Activated T-cell treated with anti-CD3 and anti-CD28 coated beads, Interleukin-2, amount 50 U/mL, for 48 hours (primary cell): ENCODE measurements around the gene C19orf38.

Source experiments
- DNase-seq, 2 experiments: peaks; one replicate each; pipeline ENCODE4 v3.0.0-alpha.2; 2020

The C19orf38 gene

DNA sequence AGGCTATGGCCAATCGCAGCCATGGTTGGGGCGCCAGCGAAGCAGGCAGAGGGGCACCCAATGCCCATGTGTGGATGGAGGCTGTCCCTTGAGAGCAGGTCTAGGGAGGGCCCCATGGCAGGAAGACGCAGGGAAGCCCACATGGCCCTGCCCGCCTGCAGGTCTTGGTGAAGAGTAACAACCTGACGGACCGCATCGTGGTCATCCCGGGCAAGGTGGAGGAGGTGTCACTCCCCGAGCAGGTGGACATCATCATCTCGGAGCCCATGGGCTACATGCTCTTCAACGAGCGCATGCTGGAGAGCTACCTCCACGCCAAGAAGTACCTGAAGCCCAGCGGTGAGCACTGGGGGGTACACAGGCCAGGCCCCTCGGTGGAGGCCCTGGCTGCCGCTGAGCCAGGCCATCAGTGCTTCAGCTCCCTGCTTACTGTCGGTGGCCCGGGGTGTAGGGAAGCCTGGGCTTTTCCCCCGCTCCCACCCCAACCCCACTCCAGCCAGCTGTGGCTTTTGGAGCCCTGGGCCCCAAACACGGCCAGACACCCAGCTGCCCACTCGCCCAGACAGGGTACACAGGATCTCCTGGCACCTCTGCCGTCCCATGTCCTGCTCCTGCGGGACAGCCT is 65.6 kb downstream of the C19orf38 start:
- DNase-seq = no peak

DNA sequence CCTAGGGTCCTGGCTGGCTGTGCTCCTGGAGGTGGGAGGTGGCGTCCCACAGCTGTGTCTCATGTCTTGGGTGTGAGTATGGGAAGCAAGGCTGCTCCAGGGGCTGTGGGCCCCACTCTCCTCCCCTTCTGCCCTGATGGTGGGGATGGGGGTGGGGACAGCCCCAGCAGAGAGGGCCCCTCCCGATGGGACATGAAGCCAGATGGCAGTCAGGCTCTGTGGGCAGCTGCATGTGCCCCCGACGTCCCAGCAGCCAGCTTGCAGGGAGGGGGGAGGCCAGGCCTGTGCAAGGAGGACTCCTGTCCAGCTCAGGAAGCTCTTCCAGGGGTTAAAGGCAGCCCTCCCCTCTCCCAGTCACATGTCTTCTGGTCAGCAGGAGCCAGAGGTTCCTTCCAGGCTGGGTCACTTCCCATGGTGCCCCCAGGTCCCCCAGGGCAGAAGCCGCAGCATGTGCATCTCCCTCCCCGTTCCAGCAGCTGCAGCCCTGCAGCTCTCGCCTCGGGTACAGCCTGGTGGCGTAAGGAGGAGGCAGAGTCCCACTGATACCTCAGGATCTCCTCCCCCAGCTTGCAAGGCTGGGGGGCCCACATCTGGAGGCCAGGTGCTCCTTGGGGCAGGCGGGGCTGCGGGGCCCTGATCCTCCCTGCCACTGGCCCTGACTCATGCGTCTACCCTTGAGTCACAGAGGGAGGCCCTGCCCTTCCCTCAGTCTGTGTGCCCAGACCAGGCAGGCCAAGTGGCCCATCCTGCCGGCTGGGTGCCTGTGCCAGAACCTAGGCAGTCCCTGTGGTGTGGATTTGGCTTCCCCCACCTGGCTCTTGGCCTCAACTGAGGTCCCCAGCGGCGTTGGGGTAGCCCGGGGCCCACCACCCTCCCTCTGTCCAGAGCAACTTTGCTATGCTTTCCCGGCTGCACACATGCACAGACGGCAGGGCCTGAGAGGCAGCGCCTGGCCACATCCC is 67.2 kb downstream of the C19orf38 start:
- DNase-seq = no peak

DNA sequence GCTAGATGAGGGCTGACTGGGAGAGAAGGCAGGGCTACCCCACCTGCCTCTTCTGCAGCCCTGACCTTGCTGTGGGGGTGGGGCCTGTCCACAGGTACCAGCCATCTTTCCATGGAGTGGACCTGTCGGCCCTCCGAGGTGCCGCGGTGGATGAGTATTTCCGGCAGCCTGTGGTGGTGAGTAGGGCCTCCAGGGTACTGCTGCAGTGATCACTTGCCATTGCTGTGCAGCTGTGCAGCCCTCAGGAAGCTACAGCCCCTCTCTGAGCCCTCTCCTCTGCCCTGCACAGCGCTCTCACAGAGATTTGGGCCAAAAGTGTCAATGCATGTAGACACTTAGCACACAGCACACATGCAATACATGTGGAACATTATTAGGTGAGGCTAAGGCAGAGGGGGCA is 68.4 kb downstream of the C19orf38 start:
- no peak for DNase-seq

DNA sequence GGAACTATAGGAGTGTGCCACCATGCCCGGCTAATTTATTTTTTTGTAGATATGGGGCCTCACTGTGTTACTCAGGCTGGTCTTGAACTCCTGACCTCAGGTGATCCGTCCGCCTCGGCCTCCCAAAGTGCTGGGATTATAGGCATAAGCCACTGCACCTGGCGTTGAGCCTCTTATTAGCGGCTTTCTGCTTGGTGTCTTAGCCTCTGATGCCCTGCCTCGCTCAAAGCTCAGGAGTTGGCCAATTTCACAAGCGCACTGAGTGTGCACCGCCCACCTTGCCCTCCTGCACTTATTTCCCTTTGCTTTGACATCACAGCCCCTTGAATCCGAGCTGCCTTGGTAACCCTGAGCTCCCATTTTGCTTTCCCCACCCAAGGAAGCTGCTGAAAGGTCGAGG is 70.1 kb downstream of the C19orf38 start:
- DNase-seq = no peak
